Stomach (tissue), 4 donors: ENCODE results near the gene MYH9.
A peak's percentile ranks its signal among the peaks of the same experiment; 100 is the strongest.

Experiments used
- EP300 ChIP-seq: sonication (generic); formaldehyde crosslinking; IDR thresholded peaks from one replicate; pipeline ENCODE4 v1.6.1; 2017; ENCODE audit warnings: antibody characterized with exemption
- POLR2A ChIP-seq, 4 donors: fragments of 450-650 bp; IDR thresholded peaks; one replicate each; pipeline ENCODE4 v1.6.1; 2016; ENCODE audit warnings: antibody characterized with exemption in 4 of 4, control low read depth in 2 of 4, mild to moderate bottlenecking in 1 of 4, moderate library complexity in 1 of 4
- POLR2AphosphoS5 ChIP-seq, 3 donors: sonication (generic); formaldehyde crosslinking; IDR thresholded peaks; one replicate each; pipeline ENCODE4 v1.6.1; 2016; ENCODE audit warnings: antibody characterized with exemption in 3 of 3
- TF ChIP-seq, protein P1 (sequence below), 7 experiments: fragments of 450-650 bp in 4 of 7; fragments of 200-600 bp in 3 of 7; sonication (generic) in 3 of 7; IDR thresholded peaks; one replicate each; pipeline ENCODE4 v1.5.1; 2016 to 2019; ENCODE audit warnings: antibody characterized with exemption in 7 of 7, control low read depth in 2 of 7, mild to moderate bottlenecking in 1 of 7

GRCh38 chr22:36334081-36334820 is 53.5 kb downstream of the MYH9 start:
- TF ChIP-seq, protein P1, sequence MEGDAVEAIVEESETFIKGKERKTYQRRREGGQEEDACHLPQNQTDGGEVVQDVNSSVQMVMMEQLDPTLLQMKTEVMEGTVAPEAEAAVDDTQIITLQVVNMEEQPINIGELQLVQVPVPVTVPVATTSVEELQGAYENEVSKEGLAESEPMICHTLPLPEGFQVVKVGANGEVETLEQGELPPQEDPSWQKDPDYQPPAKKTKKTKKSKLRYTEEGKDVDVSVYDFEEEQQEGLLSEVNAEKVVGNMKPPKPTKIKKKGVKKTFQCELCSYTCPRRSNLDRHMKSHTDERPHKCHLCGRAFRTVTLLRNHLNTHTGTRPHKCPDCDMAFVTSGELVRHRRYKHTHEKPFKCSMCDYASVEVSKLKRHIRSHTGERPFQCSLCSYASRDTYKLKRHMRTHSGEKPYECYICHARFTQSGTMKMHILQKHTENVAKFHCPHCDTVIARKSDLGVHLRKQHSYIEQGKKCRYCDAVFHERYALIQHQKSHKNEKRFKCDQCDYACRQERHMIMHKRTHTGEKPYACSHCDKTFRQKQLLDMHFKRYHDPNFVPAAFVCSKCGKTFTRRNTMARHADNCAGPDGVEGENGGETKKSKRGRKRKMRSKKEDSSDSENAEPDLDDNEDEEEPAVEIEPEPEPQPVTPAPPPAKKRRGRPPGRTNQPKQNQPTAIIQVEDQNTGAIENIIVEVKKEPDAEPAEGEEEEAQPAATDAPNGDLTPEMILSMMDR (IDR thresholded peaks at IDR 0.05): peak in 1 of 7 experiments; percentile 15
- TF ChIP-seq EP300: no peak
- TF ChIP-seq POLR2AphosphoS5 (IDR thresholded peaks at IDR 0.05): peak in 1 of 3 donors; percentile 35
- no peak for TF ChIP-seq POLR2A (IDR thresholded peaks at IDR 0.05)
